GM19240 (cell line): Measurements from ENCODE around the gene VSX1.

Source experiments
- DNase-seq: peaks from one replicate; pipeline ENCODE4 v3.0.0; 2011; ENCODE audit warnings: low spot score; ENCODE audit not compliant: insufficient read length

VSX1 gene

GRCh38 chr20:25087186-25087929 is 5.4 kb upstream of the VSX1 start:
- DNase-seq: no peak

- DNase-seq: no peak
Observed at GRCh38 chr20:25085756-25086495, 4.0 kb upstream of the VSX1 start.

GRCh38 chr20:25084626-25085187 is 2.8 kb upstream of the VSX1 start:
- no peak for DNase-seq

GRCh38 chr20:25083773-25084625 is 2.1 kb upstream of the VSX1 start:
- DNase-seq: no peak

- no peak for DNase-seq
Observed at GRCh38 chr20:25083141-25083772, 1.3 kb upstream of the VSX1 start.

- no peak for DNase-seq
Observed at GRCh38 chr20:25082498-25082873, 545 bp upstream of the VSX1 start.

- no peak for DNase-seq
Observed at GRCh38 chr20:25081065-25081729, 744 bp downstream of the VSX1 start.

- DNase-seq: no peak
Observed at GRCh38 chr20:25079171-25079570, 2.8 kb downstream of the VSX1 start.

- no peak for DNase-seq
Observed at GRCh38 chr20:25078662-25079061, 3.3 kb downstream of the VSX1 start.

GRCh38 chr20:25077610-25078169 is 4.3 kb downstream of the VSX1 start:
- no peak for DNase-seq

GRCh38 chr20:25076731-25077609 is 5.0 kb downstream of the VSX1 start:
- DNase-seq: no peak

- no peak for DNase-seq
Observed at GRCh38 chr20:25076201-25076600, 5.7 kb downstream of the VSX1 start.

- no peak for DNase-seq
Observed at GRCh38 chr20:25073544-25073943, 8.4 kb downstream of the VSX1 start.

- DNase-seq: no peak
Observed at GRCh38 chr20:25072226-25072811, 9.6 kb downstream of the VSX1 start.

- DNase-seq: no peak
Observed at GRCh38 chr20:25071734-25072133, 10.2 kb downstream of the VSX1 start.

- no peak for DNase-seq
Observed at GRCh38 chr20:25070821-25071473, 11.0 kb downstream of the VSX1 start.

- no peak for DNase-seq
Observed at GRCh38 chr20:25067102-25067987, 14.6 kb downstream of the VSX1 start.
